HG03378 (cell line): Measurements from ENCODE around the gene BEGAIN.

Source experiments
- ATAC-seq: cut with Tn5 transposase; IDR thresholded peaks from one replicate; pipeline ENCODE4 v1.9.1; 2021; ENCODE audit warnings: mild to moderate bottlenecking, moderate library complexity; ENCODE audit not compliant: unreplicated experiment

Gene BEGAIN

GRCh38 chr14:100582496-100583165 lies 4.6 kb downstream of the BEGAIN start:
- no peak for ATAC-seq

GRCh38 chr14:100581228-100582145 lies 5.7 kb downstream of the BEGAIN start:
- ATAC-seq: no peak

- no peak for ATAC-seq
Measured at GRCh38 chr14:100580316-100581227, 6.6 kb downstream of the BEGAIN start.

GRCh38 chr14:100578552-100578951 lies 8.7 kb downstream of the BEGAIN start:
- no peak for ATAC-seq

- no peak for ATAC-seq
Measured at GRCh38 chr14:100577986-100578431, 9.2 kb downstream of the BEGAIN start.

- no peak for ATAC-seq
Measured at GRCh38 chr14:100577321-100577985, 9.8 kb downstream of the BEGAIN start.

- ATAC-seq: no peak
Measured at GRCh38 chr14:100576091-100577085, 10.8 kb downstream of the BEGAIN start.

GRCh38 chr14:100575266-100575995 lies 11.8 kb downstream of the BEGAIN start:
- no peak for ATAC-seq

GRCh38 chr14:100574642-100575031 lies 12.6 kb downstream of the BEGAIN start:
- ATAC-seq: no peak

- ATAC-seq: no peak
Measured at GRCh38 chr14:100573757-100574641, 13.2 kb downstream of the BEGAIN start.

GRCh38 chr14:100573002-100573756 lies 14.0 kb downstream of the BEGAIN start:
- no peak for ATAC-seq

GRCh38 chr14:100572543-100572942 lies 14.7 kb downstream of the BEGAIN start:
- no peak for ATAC-seq

- ATAC-seq: no peak
Measured at GRCh38 chr14:100571837-100572236, 15.4 kb downstream of the BEGAIN start.

- no peak for ATAC-seq
Measured at GRCh38 chr14:100570726-100571454, 16.3 kb downstream of the BEGAIN start.

- no peak for ATAC-seq
Measured at GRCh38 chr14:100569734-100570286, 17.4 kb downstream of the BEGAIN start.
